ENCODE measurements around the gene SLC44A5. TPM values are rescaled to one million over a fixed set of nuclear protein-coding genes. Genes with fewer than 3 reads are reported as not detected.
"Not testable (repeated sequence)": the region's sequence is repeated elsewhere in the genome, so short reads cannot be mapped to it uniquely, and the experiment has no call there.

The SLC44A5 gene
- total RNA-seq, 1 experiment from 2014 or later, result 4.5 TPM

GRCh38 chr1:75366595-75366994 lies 244.3 kb downstream of the SLC44A5 start:
- Histone ChIP-seq H3K36me3 (replicated peaks; ENCODE audit: control insufficient read depth, insufficient read depth, low read length) (no peaks in the 10 kb centered on the region; the same call in 1 of the 2 replicates), H3K4me3 (ENCODE audit: insufficient read depth, low read depth, low read length) (no peak overlapping the region), H3K27me3 (ENCODE audit: control insufficient read depth, insufficient read depth, low read length) (no peaks in the 10 kb centered on the region)
- DNase-seq, result no peak

DNA sequence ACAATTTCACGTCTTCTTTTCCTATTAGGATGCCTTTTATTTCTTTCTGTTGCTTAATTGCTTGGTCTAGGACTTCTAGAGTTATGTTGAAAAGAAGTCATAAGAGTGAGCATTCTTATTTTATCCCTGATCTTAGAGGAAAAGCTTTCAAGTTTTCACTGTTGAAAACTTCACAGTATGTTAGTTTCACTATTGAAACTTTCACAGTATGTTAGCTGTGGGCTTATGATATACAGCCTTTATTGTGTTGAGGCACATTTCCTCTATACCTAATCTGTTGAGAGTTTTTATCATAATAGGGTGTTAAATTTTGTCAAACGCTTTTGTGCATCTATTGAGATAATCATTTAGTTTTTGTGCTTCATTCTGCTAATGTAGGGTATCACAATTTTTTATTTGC lies 249.7 kb downstream of the SLC44A5 start:
- Histone ChIP-seq H3K27me3 (ENCODE audit: control insufficient read depth, insufficient read depth, low read length) (no peaks in the 10 kb centered on the region), H3K4me3 (ENCODE audit: insufficient read depth, low read depth, low read length) (no peak overlapping the region), H3K36me3 (replicated peaks; ENCODE audit: control insufficient read depth, insufficient read depth, low read length) (no peaks in the 10 kb centered on the region)
- DNase-seq, result no peak

- not testable (repeated sequence) for H3K27me3 ChIP-seq (ENCODE audit: control insufficient read depth, insufficient read depth, low read length); H3K36me3 ChIP-seq (replicated peaks; ENCODE audit: control insufficient read depth, insufficient read depth, low read length); DNase-seq; H3K4me3 ChIP-seq (ENCODE audit: insufficient read depth, low read depth, low read length)
These were observed 256.6 kb downstream of the SLC44A5 start for GRCh38 chr1:75354267-75354666.

GRCh38 chr1:75353051-75353450 lies 257.9 kb downstream of the SLC44A5 start:
- no peak for DNase-seq
- no peak overlapping the region for H3K4me3 ChIP-seq (ENCODE audit: insufficient read depth, low read depth, low read length)
- no peaks in the 10 kb centered on the region for H3K36me3 ChIP-seq (replicated peaks; ENCODE audit: control insufficient read depth, insufficient read depth, low read length)
- no peaks in the 10 kb centered on the region for H3K27me3 ChIP-seq (ENCODE audit: control insufficient read depth, insufficient read depth, low read length)

DNA sequence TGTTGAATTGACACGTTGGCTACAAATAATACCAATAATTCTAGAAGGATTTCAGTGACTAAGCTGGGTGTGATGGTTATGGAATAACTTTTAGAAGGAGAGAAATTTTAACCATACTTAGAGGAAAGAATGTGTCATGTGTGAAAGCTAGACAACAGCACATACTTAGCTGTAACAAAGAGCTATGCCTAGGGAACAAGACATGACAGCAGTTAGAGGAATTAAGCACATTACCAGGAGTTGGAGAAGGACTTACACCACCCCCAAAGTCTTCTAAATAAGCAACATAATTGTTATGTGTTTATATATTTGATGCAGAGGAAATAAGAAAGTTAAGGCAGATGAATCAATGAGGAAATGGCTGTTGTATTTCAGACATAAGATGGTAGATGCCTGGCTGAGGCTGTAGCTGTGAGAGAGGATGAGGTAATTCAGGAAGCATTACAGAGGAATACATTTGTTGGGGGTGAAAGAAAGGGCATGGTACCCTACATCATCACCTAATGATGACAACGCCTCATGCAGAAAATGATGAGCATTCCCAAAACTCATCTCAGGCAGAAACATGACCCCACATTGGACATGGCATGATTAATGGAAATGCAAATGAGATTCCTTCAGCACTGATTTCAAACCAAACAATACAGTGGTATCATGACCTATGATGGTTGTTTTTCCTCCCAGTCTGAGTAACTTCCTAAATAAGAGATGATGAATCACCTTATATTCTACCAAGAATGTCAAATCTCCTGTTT lies 265.2 kb downstream of the SLC44A5 start:
- Histone ChIP-seq H3K4me3 (ENCODE audit: insufficient read depth, low read depth, low read length) (no peak overlapping the region), H3K27me3 (ENCODE audit: control insufficient read depth, insufficient read depth, low read length) (no peaks in the 10 kb centered on the region), H3K36me3 (replicated peaks; ENCODE audit: control insufficient read depth, insufficient read depth, low read length) (no peaks in the 10 kb centered on the region)
- no peak for DNase-seq

- Histone ChIP-seq H3K4me3 (ENCODE audit: insufficient read depth, low read depth, low read length) (no peak overlapping the region), H3K27me3 (ENCODE audit: control insufficient read depth, insufficient read depth, low read length) (no peaks in the 10 kb centered on the region), H3K36me3 (replicated peaks; ENCODE audit: control insufficient read depth, insufficient read depth, low read length) (no peaks in the 10 kb centered on the region)
- DNase-seq, result peak; percentile 4
These were observed 268.1 kb downstream of the SLC44A5 start for GRCh38 chr1:75342786-75343185.

DNA sequence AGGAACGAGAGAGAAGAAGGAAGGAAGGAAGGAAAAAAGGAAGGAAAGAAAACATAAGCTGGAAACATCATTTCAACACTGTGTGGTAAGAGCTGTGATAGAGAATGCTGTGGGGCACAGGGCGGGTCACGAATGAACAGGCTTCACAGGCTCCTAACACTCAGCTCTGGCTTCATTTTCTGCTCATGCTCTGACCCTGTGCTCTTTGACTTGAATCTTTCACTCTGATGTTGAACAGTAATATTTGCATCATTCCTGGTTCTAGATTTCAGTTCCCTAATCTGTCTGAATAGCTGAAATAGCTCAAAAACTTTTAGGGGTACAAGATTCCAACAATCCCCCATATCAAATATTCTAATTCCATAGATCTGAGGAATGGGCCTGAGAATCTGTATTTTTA lies 269.4 kb downstream of the SLC44A5 start:
- no peak for DNase-seq
- no peak overlapping the region for H3K4me3 ChIP-seq (ENCODE audit: insufficient read depth, low read depth, low read length)
- H3K36me3 ChIP-seq (replicated peaks; ENCODE audit: control insufficient read depth, insufficient read depth, low read length), result no peaks in the 10 kb centered on the region
- no peaks in the 10 kb centered on the region for H3K27me3 ChIP-seq (ENCODE audit: control insufficient read depth, insufficient read depth, low read length)

DNA sequence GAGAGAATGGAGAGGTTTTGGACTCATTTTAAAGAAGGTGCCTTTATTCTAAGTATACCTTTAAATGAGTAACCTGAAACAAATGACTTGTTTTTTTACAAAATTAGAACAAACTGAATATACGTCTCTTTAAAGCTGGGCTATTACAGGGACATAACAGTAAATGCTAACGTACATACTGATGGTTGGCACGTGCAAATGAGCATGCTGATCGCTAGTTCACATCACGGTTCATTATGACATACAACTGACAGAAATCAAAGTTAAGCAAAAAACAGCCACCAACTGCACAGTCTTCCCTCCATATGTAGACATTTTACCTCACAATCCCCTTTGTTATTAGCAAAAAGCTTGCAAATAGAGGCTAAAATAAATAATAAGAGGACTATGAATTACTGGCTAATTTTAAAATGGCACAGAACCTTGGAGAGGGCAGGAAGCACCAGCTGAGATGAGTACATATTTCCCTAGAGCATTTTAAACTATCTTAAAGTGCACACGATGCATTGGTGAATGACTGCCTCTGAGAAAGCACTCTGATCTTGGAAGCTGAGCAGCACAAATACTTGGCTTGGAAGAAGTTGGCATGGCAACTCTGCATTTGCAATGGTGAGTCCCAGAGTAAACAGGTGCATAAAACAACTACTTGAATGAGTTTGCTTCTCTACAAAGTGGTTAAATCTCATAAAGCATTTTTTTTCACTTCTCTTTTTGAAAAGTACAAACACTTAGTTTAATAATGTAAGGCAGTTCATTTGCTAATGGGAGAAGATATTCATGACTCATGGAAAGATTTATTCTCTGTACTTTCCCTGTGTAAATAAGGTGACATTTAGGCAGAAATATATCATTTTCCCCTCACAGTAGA lies 272.1 kb downstream of the SLC44A5 start:
- no peak overlapping the region for H3K4me3 ChIP-seq (ENCODE audit: insufficient read depth, low read depth, low read length)
- DNase-seq, result no peak
- no peaks in the 10 kb centered on the region for H3K36me3 ChIP-seq (replicated peaks; ENCODE audit: control insufficient read depth, insufficient read depth, low read length)
- no peaks in the 10 kb centered on the region for H3K27me3 ChIP-seq (ENCODE audit: control insufficient read depth, insufficient read depth, low read length)

GRCh38 chr1:75334876-75335389 lies 276.0 kb downstream of the SLC44A5 start:
- Histone ChIP-seq H3K27me3 (ENCODE audit: control insufficient read depth, insufficient read depth, low read length) (no peaks in the 10 kb centered on the region), H3K4me3 (ENCODE audit: insufficient read depth, low read depth, low read length) (no peak overlapping the region)
- no peak for DNase-seq

GRCh38 chr1:75330624-75331023 lies 280.3 kb downstream of the SLC44A5 start:
- Histone ChIP-seq H3K4me3 (ENCODE audit: insufficient read depth, low read depth, low read length) (no peak overlapping the region), H3K27me3 (ENCODE audit: control insufficient read depth, insufficient read depth, low read length) (no peaks in the 10 kb centered on the region), H3K36me3 (replicated peaks; ENCODE audit: control insufficient read depth, insufficient read depth, low read length) (no peaks in the 10 kb centered on the region)
- no peak for DNase-seq

More at GRCh38 chr1:75334876-75335389, 276.0 kb downstream of the SLC44A5 start:
- no peaks in the 10 kb centered on the region for H3K36me3 ChIP-seq (replicated peaks; ENCODE audit: control insufficient read depth, insufficient read depth, low read length)

GRCh38 chr1:75328691-75329090 lies 282.2 kb downstream of the SLC44A5 start:
- H3K27me3 ChIP-seq (ENCODE audit: control insufficient read depth, insufficient read depth, low read length), result no peaks in the 10 kb centered on the region
- H3K36me3 ChIP-seq (replicated peaks; ENCODE audit: control insufficient read depth, insufficient read depth, low read length), result no peaks in the 10 kb centered on the region
- DNase-seq, result no peak
- no peak overlapping the region for H3K4me3 ChIP-seq (ENCODE audit: insufficient read depth, low read depth, low read length)

- no peaks in the 10 kb centered on the region for H3K27me3 ChIP-seq (ENCODE audit: control insufficient read depth, insufficient read depth, low read length)
- H3K4me3 ChIP-seq (ENCODE audit: insufficient read depth, low read depth, low read length), result no peak overlapping the region
- DNase-seq, result no peak
- H3K36me3 ChIP-seq (replicated peaks; ENCODE audit: control insufficient read depth, insufficient read depth, low read length), result no peaks in the 10 kb centered on the region
These were observed 283.5 kb downstream of the SLC44A5 start for GRCh38 chr1:75327395-75327794.

- Histone ChIP-seq H3K27me3 (ENCODE audit: control insufficient read depth, insufficient read depth, low read length) (no peaks in the 10 kb centered on the region), H3K36me3 (replicated peaks; ENCODE audit: control insufficient read depth, insufficient read depth, low read length) (no peaks in the 10 kb centered on the region), H3K4me3 (ENCODE audit: insufficient read depth, low read depth, low read length) (no peak overlapping the region)
- no peak for DNase-seq
These were observed 292.9 kb downstream of the SLC44A5 start for GRCh38 chr1:75317976-75318375.

GRCh38 chr1:75316230-75316629 lies 294.7 kb downstream of the SLC44A5 start:
- Histone ChIP-seq H3K4me3 (ENCODE audit: insufficient read depth, low read depth, low read length) (no peak overlapping the region), H3K27me3 (ENCODE audit: control insufficient read depth, insufficient read depth, low read length) (no peaks in the 10 kb centered on the region), H3K36me3 (replicated peaks; ENCODE audit: control insufficient read depth, insufficient read depth, low read length) (no peaks in the 10 kb centered on the region)

GRCh38 chr1:75312620-75313019 lies 298.3 kb downstream of the SLC44A5 start:
- H3K4me3 ChIP-seq (ENCODE audit: insufficient read depth, low read depth, low read length), result no peak overlapping the region
- no peak for DNase-seq
- H3K27me3 ChIP-seq (ENCODE audit: control insufficient read depth, insufficient read depth, low read length), result no peaks in the 10 kb centered on the region
- H3K36me3 ChIP-seq (replicated peaks; ENCODE audit: control insufficient read depth, insufficient read depth, low read length), result no peaks in the 10 kb centered on the region

More at GRCh38 chr1:75316230-75316629, 294.7 kb downstream of the SLC44A5 start:
- no peak for DNase-seq
